ENCODE data around the gene RNF223.

GRCh38 chr1:1087351-1088028 lies 13.4 kb upstream of the RNF223 start:
- TF ChIP-seq RXRA (IDR thresholded peaks at IDR 0.05; ENCODE audit: insufficient read depth, low read depth, low read length), result no peak
- TF ChIP-seq RAD21 (IDR thresholded peaks at IDR 0.05 in 1 of 2, conservative IDR thresholded peaks at IDR 0.05 in 1 of 2; ENCODE audit: low read depth in 2 of 2, low read length in 2 of 2), result no peak
- TF ChIP-seq EP300 (IDR thresholded peaks at IDR 0.05; ENCODE audit: borderline replicate concordance in 1 of 2, low read depth in 2 of 2, low read length in 2 of 2), result no peak
- no peak for TF ChIP-seq MAFK (IDR thresholded peaks at IDR 0.05; ENCODE audit: low read depth, low read length)
- TF ChIP-seq TAF1 (IDR thresholded peaks at IDR 0.05; ENCODE audit: low read depth, low read length), result no peak
- TF ChIP-seq EZH2 (IDR thresholded peaks at IDR 0.05; ENCODE audit: low read depth, low read length, severe bottlenecking), result no peak

All from H1 (cell line).